Left cardiac atrium (tissue), 4 donors: Measurements from ENCODE around the gene TCF25. TPM values are rescaled to one million over a fixed set of nuclear protein-coding genes. Genes with fewer than 3 reads are reported as not detected.
A peak's percentile ranks its signal among the peaks of the same experiment; 100 is the strongest.

ENCODE experiments used
- ATAC-seq, 2 donors: fragments of 200-7000 bp; cut with Tn5 transposase; one replicate each; pipeline ENCODE4 v1.9.1; 2020; ENCODE audit warnings: mild to moderate bottlenecking in 2 of 2, moderate library complexity in 2 of 2
- DNase-seq: peaks from one replicate; pipeline ENCODE4 v3.0.0-alpha.2; 2020
- intact Hi-C, 2 donors: fragments of 100-400 bp; cut with DNase I; formaldehyde crosslinking; loops; one replicate each; pipeline versions ENCODE4 v1.14.1 to v1.15.1; 2022 to 2023
- total RNA-seq, 2 donors: library from RNA; stranded (reverse); fragmentation: NEBNext Ultra II Directional; extraction: Animal tissue kit (Norgen Biotek cat#: 25700); gene quantifications; one replicate each; pipeline ENCODE4 v1.2.1, GENCODE V29; 2021
- donor health status: DM: no; HTN: yes; CAD: no.
- donor health status: DM: no; HTN: yes; CAD: no; lungs with severe emphysema.
- donor health status: DM: yes; HTN: yes; CAD: no.
- donor health status: Dilated cardiomyopathy.

TCF25 gene
- total RNA-seq, 2 donors from 2014 or later, result 85.7 to 131 TPM

GRCh38 chr16:89898201-89898967 lies 25.0 kb downstream of the TCF25 start:
- ATAC-seq, result peak in 1 of 2 donors; percentile 63
- intact Hi-C loops, result no loop called here
- no peak for DNase-seq

- DNase-seq (no peak), ATAC-seq (no peak)
- intact Hi-C loops, result no loop called here
Measured at GRCh38 chr16:89899879-89900481, 26.6 kb downstream of the TCF25 start.

GRCh38 chr16:89900885-89901284 lies 27.5 kb downstream of the TCF25 start:
- no peak for ATAC-seq
- intact Hi-C loops, result no loop called here
- DNase-seq, result no peak

GRCh38 chr16:89902980-89903379 lies 29.6 kb downstream of the TCF25 start:
- DNase-seq (no peak), ATAC-seq (no peak)

GRCh38 chr16:89903908-89904515 lies 30.6 kb downstream of the TCF25 start:
- ATAC-seq (no peak), DNase-seq (no peak)
- intact Hi-C loops, result no loop called here

More at GRCh38 chr16:89902980-89903379, 29.6 kb downstream of the TCF25 start:
- intact Hi-C loops, result no loop called here

GRCh38 chr16:89904606-89905510 lies 31.5 kb downstream of the TCF25 start:
- ATAC-seq, result no peak
- no peak for DNase-seq

GRCh38 chr16:89905511-89906139 lies 32.2 kb downstream of the TCF25 start:
- ATAC-seq, result no peak
- intact Hi-C loops, result no loop called here
- DNase-seq, result no peak

More at GRCh38 chr16:89904606-89905510, 31.5 kb downstream of the TCF25 start:
- intact Hi-C loops, result no loop called here

- DNase-seq (no peak), ATAC-seq (no peak)
Measured at GRCh38 chr16:89906140-89907025, 33.0 kb downstream of the TCF25 start.

GRCh38 chr16:89907055-89907814 lies 33.8 kb downstream of the TCF25 start:
- intact Hi-C loops, result no loop called here
- DNase-seq (no peak), ATAC-seq (no peak)

More at GRCh38 chr16:89906140-89907025, 33.0 kb downstream of the TCF25 start:
- intact Hi-C loops, result no loop called here

GRCh38 chr16:89908236-89908635 lies 34.8 kb downstream of the TCF25 start:
- intact Hi-C loops, result no loop called here
- no peak for ATAC-seq
- no peak for DNase-seq

- peak; percentile 77 to 78 for ATAC-seq
- peak; percentile 87 for DNase-seq
- intact Hi-C loops, result no loop called here
Measured at GRCh38 chr16:89909777-89910716, 36.7 kb downstream of the TCF25 start.

- DNase-seq (no peak), ATAC-seq (peak in 1 of 2 donors; percentile 2)
- intact Hi-C loops, result no loop called here
Measured at GRCh38 chr16:89910717-89911354, 37.4 kb downstream of the TCF25 start.

GRCh38 chr16:89911375-89911774 lies 38.0 kb downstream of the TCF25 start:
- DNase-seq (no peak), ATAC-seq (no peak)
- intact Hi-C loops, result no loop called here

- ATAC-seq, result no peak
- no peak for DNase-seq
- intact Hi-C loops, result no loop called here
Measured at GRCh38 chr16:89912143-89912542, 38.8 kb downstream of the TCF25 start.

- ATAC-seq, result no peak
- DNase-seq, result no peak
- intact Hi-C loops, result no loop called here
Measured at GRCh38 chr16:89912627-89913026, 39.2 kb downstream of the TCF25 start.
